ENCODE results near the gene IL19. TPM values are rescaled to one million over a fixed set of nuclear protein-coding genes. Genes with fewer than 3 reads are reported as not detected.

The IL19 gene
- total RNA-seq, 1 experiment from 2014 or later, result not detected

DNA sequence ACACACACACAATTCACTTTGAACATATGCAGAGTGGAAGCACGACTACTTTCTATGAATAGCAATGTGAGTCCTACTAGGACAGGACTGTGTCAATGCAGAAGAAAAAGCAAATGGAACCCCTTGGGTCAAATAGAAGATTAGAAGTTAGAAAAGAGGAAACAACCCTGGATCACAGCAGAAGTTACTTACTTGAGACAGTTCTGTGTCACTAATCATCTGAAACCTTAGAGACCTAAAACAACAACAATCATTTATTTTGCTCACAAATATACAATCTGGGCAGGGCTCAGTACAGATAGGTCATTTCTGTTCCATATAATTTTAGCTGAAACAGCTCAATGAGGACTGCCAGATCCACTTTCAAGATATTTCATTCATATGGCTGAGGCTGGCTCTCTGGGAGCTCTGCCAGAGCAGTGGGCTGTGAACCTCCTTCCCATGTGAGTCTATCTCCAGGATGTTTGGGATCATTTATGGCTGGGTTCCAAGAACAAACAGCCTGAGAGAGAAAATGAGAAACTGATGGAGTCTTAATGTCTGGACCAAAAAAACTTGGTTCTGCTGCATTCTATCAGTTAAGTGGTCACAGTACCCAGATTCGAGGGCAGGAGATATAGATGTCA lies 44.3 kb downstream of the IL19 start (continued):
- TF ChIP-seq, protein P1, sequence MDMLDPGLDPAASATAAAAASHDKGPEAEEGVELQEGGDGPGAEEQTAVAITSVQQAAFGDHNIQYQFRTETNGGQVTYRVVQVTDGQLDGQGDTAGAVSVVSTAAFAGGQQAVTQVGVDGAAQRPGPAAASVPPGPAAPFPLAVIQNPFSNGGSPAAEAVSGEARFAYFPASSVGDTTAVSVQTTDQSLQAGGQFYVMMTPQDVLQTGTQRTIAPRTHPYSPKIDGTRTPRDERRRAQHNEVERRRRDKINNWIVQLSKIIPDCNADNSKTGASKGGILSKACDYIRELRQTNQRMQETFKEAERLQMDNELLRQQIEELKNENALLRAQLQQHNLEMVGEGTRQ (CRISPR knock-in tag; IDR thresholded peaks at IDR 0.05), result no peak
- TF ChIP-seq TEAD1 (CRISPR knock-in tag; IDR thresholded peaks at IDR 0.05), result no peak
- no peak for TF ChIP-seq GRHL2 (CRISPR knock-in tag; IDR thresholded peaks at IDR 0.05; ENCODE audit: insufficient replicate concordance, severe bottlenecking)
- TF ChIP-seq, protein P2, sequence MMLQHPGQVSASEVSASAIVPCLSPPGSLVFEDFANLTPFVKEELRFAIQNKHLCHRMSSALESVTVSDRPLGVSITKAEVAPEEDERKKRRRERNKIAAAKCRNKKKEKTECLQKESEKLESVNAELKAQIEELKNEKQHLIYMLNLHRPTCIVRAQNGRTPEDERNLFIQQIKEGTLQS (CRISPR knock-in tag; conservative IDR thresholded peaks at IDR 0.05), result no peak
- TF ChIP-seq, protein P3, sequence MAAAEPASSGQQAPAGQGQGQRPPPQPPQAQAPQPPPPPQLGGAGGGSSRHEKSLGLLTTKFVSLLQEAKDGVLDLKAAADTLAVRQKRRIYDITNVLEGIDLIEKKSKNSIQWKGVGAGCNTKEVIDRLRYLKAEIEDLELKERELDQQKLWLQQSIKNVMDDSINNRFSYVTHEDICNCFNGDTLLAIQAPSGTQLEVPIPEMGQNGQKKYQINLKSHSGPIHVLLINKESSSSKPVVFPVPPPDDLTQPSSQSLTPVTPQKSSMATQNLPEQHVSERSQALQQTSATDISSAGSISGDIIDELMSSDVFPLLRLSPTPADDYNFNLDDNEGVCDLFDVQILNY (CRISPR knock-in tag; IDR thresholded peaks at IDR 0.05), result no peak
- TF ChIP-seq, protein P4, sequence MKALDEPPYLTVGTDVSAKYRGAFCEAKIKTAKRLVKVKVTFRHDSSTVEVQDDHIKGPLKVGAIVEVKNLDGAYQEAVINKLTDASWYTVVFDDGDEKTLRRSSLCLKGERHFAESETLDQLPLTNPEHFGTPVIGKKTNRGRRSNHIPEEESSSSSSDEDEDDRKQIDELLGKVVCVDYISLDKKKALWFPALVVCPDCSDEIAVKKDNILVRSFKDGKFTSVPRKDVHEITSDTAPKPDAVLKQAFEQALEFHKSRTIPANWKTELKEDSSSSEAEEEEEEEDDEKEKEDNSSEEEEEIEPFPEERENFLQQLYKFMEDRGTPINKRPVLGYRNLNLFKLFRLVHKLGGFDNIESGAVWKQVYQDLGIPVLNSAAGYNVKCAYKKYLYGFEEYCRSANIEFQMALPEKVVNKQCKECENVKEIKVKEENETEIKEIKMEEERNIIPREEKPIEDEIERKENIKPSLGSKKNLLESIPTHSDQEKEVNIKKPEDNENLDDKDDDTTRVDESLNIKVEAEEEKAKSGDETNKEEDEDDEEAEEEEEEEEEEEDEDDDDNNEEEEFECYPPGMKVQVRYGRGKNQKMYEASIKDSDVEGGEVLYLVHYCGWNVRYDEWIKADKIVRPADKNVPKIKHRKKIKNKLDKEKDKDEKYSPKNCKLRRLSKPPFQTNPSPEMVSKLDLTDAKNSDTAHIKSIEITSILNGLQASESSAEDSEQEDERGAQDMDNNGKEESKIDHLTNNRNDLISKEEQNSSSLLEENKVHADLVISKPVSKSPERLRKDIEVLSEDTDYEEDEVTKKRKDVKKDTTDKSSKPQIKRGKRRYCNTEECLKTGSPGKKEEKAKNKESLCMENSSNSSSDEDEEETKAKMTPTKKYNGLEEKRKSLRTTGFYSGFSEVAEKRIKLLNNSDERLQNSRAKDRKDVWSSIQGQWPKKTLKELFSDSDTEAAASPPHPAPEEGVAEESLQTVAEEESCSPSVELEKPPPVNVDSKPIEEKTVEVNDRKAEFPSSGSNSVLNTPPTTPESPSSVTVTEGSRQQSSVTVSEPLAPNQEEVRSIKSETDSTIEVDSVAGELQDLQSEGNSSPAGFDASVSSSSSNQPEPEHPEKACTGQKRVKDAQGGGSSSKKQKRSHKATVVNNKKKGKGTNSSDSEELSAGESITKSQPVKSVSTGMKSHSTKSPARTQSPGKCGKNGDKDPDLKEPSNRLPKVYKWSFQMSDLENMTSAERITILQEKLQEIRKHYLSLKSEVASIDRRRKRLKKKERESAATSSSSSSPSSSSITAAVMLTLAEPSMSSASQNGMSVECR (CRISPR knock-in tag; IDR thresholded peaks at IDR 0.05; ENCODE audit: borderline replicate concordance), result no peak

DNA sequence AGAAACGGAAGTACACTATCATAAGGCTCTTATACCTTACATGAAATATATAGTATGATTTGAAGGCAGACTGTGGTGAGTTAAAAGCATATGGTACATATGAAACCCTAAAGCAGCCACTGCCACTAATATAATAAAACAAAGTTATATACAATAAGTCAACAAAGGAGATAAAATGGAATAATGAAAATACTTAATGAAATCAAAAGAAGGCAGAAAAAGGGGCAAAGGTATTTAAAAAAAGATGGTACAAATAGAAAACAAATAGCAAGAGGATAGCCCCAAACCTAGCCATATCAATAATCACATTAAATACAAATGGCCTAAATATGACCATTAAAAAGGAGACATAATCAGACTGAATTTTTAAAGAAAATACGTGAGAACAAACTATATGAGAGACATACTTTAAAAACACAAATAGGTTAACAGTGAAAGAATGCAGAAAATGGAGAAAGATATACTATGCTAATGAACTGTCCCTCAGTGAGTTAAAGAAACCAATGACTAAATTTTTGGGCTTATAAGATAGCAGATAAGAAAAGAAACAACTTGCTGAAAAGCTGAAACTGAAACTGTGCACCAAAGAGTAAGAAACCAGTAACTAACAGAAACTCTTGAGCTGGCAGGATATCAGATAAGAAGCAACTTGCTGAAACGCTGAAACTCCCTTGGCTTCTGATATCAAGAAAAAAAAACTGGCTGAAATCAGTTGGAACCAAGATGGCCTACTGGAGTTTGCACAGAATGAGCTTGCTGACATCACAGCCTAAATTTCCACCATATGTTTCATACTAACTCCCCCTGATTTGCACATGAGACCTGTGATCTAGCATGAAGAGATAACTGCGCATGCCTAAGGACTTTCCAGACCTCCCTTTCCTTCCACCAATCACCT lies 46.1 kb downstream of the IL19 start:
- H3K4me1 Mint-ChIP-seq, result 0 out of 2 replicates have a peak, but pooled peaks cover 3% of the 10 kb centered on the region
- H3K4me3 Mint-ChIP-seq, result no peak overlapping the region
- ATAC-seq, result no peak
- DNase-seq (ENCODE audit: low spot score), result no peak
- H3K36me3 Mint-ChIP-seq, result no peaks in the 10 kb centered on the region
- H3K27ac Mint-ChIP-seq, result no peak overlapping the region
- H3K9me3 Mint-ChIP-seq, result peaks cover 17% of the 10 kb centered on the region
- H3K27me3 Mint-ChIP-seq (ENCODE audit: low read depth), result no peaks in the 10 kb centered on the region; the same call in 1 of the 2 replicates
- POLR2A ChIA-PET, result no interaction called here
- CTCF ChIA-PET, result interaction anchor here (1.5 kb wide), 2 partner anchors 62 to 119 kb away, joined by 3 to 6 read pairs; no protein-coding TSS in a partner anchor
- TF ChIP-seq TCF7 (CRISPR knock-in tag; IDR thresholded peaks at IDR 0.05; ENCODE audit: low read depth), result no peak
- TF ChIP-seq TEAD4 (CRISPR knock-in tag; IDR thresholded peaks at IDR 0.05), result no peak
- no peak for TF ChIP-seq ETV6 (CRISPR knock-in tag; IDR thresholded peaks at IDR 0.05)
- no peak for TF ChIP-seq MYBL2 (CRISPR knock-in tag; IDR thresholded peaks at IDR 0.05)
- no peak for TF ChIP-seq ZNF232 (CRISPR knock-in tag; IDR thresholded peaks at IDR 0.05)
- TF ChIP-seq FOXK1 (CRISPR knock-in tag; IDR thresholded peaks at IDR 0.05), result no peak
- TF ChIP-seq, protein P5, sequence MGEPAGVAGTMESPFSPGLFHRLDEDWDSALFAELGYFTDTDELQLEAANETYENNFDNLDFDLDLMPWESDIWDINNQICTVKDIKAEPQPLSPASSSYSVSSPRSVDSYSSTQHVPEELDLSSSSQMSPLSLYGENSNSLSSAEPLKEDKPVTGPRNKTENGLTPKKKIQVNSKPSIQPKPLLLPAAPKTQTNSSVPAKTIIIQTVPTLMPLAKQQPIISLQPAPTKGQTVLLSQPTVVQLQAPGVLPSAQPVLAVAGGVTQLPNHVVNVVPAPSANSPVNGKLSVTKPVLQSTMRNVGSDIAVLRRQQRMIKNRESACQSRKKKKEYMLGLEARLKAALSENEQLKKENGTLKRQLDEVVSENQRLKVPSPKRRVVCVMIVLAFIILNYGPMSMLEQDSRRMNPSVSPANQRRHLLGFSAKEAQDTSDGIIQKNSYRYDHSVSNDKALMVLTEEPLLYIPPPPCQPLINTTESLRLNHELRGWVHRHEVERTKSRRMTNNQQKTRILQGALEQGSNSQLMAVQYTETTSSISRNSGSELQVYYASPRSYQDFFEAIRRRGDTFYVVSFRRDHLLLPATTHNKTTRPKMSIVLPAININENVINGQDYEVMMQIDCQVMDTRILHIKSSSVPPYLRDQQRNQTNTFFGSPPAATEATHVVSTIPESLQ (CRISPR knock-in tag; IDR thresholded peaks at IDR 0.05), result no peak
- no peak for TF ChIP-seq OVOL2 (CRISPR knock-in tag; IDR thresholded peaks at IDR 0.05; ENCODE audit: borderline replicate concordance)
- TF ChIP-seq KAT7 (CRISPR knock-in tag; IDR thresholded peaks at IDR 0.05; ENCODE audit: borderline replicate concordance), result no peak
- TF ChIP-seq, protein P6, sequence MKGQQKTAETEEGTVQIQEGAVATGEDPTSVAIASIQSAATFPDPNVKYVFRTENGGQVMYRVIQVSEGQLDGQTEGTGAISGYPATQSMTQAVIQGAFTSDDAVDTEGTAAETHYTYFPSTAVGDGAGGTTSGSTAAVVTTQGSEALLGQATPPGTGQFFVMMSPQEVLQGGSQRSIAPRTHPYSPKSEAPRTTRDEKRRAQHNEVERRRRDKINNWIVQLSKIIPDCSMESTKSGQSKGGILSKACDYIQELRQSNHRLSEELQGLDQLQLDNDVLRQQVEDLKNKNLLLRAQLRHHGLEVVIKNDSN (CRISPR knock-in tag; IDR thresholded peaks at IDR 0.05), result no peak
- TF ChIP-seq CREB1 (CRISPR knock-in tag; IDR thresholded peaks at IDR 0.05), result no peak
- TF ChIP-seq, protein P7, sequence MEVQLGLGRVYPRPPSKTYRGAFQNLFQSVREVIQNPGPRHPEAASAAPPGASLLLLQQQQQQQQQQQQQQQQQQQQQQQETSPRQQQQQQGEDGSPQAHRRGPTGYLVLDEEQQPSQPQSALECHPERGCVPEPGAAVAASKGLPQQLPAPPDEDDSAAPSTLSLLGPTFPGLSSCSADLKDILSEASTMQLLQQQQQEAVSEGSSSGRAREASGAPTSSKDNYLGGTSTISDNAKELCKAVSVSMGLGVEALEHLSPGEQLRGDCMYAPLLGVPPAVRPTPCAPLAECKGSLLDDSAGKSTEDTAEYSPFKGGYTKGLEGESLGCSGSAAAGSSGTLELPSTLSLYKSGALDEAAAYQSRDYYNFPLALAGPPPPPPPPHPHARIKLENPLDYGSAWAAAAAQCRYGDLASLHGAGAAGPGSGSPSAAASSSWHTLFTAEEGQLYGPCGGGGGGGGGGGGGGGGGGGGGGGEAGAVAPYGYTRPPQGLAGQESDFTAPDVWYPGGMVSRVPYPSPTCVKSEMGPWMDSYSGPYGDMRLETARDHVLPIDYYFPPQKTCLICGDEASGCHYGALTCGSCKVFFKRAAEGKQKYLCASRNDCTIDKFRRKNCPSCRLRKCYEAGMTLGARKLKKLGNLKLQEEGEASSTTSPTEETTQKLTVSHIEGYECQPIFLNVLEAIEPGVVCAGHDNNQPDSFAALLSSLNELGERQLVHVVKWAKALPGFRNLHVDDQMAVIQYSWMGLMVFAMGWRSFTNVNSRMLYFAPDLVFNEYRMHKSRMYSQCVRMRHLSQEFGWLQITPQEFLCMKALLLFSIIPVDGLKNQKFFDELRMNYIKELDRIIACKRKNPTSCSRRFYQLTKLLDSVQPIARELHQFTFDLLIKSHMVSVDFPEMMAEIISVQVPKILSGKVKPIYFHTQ (CRISPR knock-in tag; IDR thresholded peaks at IDR 0.05), result no peak
- TF ChIP-seq, protein P8, sequence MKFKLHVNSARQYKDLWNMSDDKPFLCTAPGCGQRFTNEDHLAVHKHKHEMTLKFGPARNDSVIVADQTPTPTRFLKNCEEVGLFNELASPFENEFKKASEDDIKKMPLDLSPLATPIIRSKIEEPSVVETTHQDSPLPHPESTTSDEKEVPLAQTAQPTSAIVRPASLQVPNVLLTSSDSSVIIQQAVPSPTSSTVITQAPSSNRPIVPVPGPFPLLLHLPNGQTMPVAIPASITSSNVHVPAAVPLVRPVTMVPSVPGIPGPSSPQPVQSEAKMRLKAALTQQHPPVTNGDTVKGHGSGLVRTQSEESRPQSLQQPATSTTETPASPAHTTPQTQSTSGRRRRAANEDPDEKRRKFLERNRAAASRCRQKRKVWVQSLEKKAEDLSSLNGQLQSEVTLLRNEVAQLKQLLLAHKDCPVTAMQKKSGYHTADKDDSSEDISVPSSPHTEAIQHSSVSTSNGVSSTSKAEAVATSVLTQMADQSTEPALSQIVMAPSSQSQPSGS (CRISPR knock-in tag; IDR thresholded peaks at IDR 0.05; ENCODE audit: borderline replicate concordance, low read depth), result no peak
- TF ChIP-seq NFATC4 (CRISPR knock-in tag; IDR thresholded peaks at IDR 0.05), result no peak

Data from WTC11 (cell line).